Sigmoid colon (tissue), 4 donors: ENCODE data around the gene OLIG3.

Source experiments
- EP300 ChIP-seq, 4 donors: sonication (generic); formaldehyde crosslinking; IDR thresholded peaks; one replicate each; pipeline ENCODE4 v1.6.1; 2017; ENCODE audit warnings: antibody characterized with exemption in 4 of 4
- POLR2A ChIP-seq, 2 donors: fragments of 450-650 bp; IDR thresholded peaks; one replicate each; pipeline ENCODE4 v1.6.1; 2016; ENCODE audit warnings: antibody characterized with exemption in 2 of 2, mild to moderate bottlenecking in 2 of 2, moderate library complexity in 2 of 2
- POLR2AphosphoS5 ChIP-seq, 4 donors: sonication (generic); formaldehyde crosslinking; IDR thresholded peaks; one replicate each; pipeline ENCODE4 v1.6.1; 2017; ENCODE audit warnings: antibody characterized with exemption in 4 of 4
- TF ChIP-seq, protein P1 (sequence below), 4 experiments: fragments of 450-650 bp in 3 of 4; fragments of 200-600 bp in 1 of 4; IDR thresholded peaks; one replicate each; pipeline ENCODE4 v1.5.1; 2016 to 2019; ENCODE audit warnings: antibody characterized with exemption in 4 of 4, mild to moderate bottlenecking in 3 of 4, moderate library complexity in 2 of 4

- TF ChIP-seq, protein P1, sequence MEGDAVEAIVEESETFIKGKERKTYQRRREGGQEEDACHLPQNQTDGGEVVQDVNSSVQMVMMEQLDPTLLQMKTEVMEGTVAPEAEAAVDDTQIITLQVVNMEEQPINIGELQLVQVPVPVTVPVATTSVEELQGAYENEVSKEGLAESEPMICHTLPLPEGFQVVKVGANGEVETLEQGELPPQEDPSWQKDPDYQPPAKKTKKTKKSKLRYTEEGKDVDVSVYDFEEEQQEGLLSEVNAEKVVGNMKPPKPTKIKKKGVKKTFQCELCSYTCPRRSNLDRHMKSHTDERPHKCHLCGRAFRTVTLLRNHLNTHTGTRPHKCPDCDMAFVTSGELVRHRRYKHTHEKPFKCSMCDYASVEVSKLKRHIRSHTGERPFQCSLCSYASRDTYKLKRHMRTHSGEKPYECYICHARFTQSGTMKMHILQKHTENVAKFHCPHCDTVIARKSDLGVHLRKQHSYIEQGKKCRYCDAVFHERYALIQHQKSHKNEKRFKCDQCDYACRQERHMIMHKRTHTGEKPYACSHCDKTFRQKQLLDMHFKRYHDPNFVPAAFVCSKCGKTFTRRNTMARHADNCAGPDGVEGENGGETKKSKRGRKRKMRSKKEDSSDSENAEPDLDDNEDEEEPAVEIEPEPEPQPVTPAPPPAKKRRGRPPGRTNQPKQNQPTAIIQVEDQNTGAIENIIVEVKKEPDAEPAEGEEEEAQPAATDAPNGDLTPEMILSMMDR (IDR thresholded peaks at IDR 0.05), result no peak
- TF ChIP-seq POLR2A (IDR thresholded peaks at IDR 0.05) (no peak), POLR2AphosphoS5 (IDR thresholded peaks at IDR 0.05) (no peak), EP300 (IDR thresholded peaks at IDR 0.05) (no peak)
Measured at GRCh38 chr6:137492289-137493217, 1.6 kb downstream of the OLIG3 start.
